ENCODE results near the gene C11orf65.

GRCh38 chr11:108394744-108395284 is 72.5 kb downstream of the C11orf65 start:
- TF ChIP-seq CTCF (IDR thresholded peaks at IDR 0.05) (no peak), POLR2A (IDR thresholded peaks at IDR 0.05) (no peak)

Data from uterus (tissue), 2 donors.